Measurements from ENCODE around the gene POLR2J. TPM values are rescaled to one million over a fixed set of nuclear protein-coding genes. Genes with fewer than 3 reads are reported as not detected.
"Not testable (repeated sequence)": the region's sequence is repeated elsewhere in the genome, so short reads cannot be mapped to it uniquely, and the experiment has no call there.

POLR2J gene
- total RNA-seq, 4 donors from 2014 or later: 9.6 to 24.0 (median 18.9) TPM

GRCh38 chr7:102484317-102484716, 5.6 kb upstream of the POLR2J start:
- not testable (repeated sequence) for H3K4me1 ChIP-seq; H3K9me3 ChIP-seq; DNase-seq (ENCODE audit: low spot score in 2 of 2); H3K27ac ChIP-seq; H3K4me3 ChIP-seq; H3K36me3 ChIP-seq; H3K27me3 ChIP-seq
- no CpG with 5 or more reads among the region's 5 CpGs for WGBS, 2 donors

- not testable (repeated sequence) for H3K9me3 ChIP-seq; H3K36me3 ChIP-seq; DNase-seq (ENCODE audit: low spot score in 2 of 2); H3K27ac ChIP-seq; H3K4me3 ChIP-seq; H3K27me3 ChIP-seq; H3K4me1 ChIP-seq
- WGBS, 2 donors: no CpG with 5 or more reads among the region's 10 CpGs
Measured at GRCh38 chr7:102481962-102482361, 3.2 kb upstream of the POLR2J start.

GRCh38 chr7:102479982-102480637, 1.4 kb upstream of the POLR2J start:
- TF ChIP-seq CTCF (IDR thresholded peaks at IDR 0.05): peak in 4 of 5 experiments; percentile 32 to 71 (median 46)
- DNase-seq (ENCODE audit: low spot score in 2 of 2): peak; percentile 10 to 54
- 3 to 10% methylated on average over 8 to 9 of the region's 11 CpGs for WGBS, 2 donors

GRCh38 chr7:102479209-102479584, 475 bp upstream of the POLR2J start:
- H3K36me3 ChIP-seq: not testable (repeated sequence)
- WGBS, 2 donors: 33 to 57% methylated on average over 1 of the region's 10 CpGs

More at GRCh38 chr7:102479982-102480637, 1.4 kb upstream of the POLR2J start:
- not testable (repeated sequence) for H3K9me3 ChIP-seq, H3K4me3 ChIP-seq, H3K27me3 ChIP-seq, H3K27ac ChIP-seq, H3K4me1 ChIP-seq, H3K36me3 ChIP-seq

GRCh38 chr7:102474736-102475435, 3.8 kb downstream of the POLR2J start:
- not testable (repeated sequence) for H3K4me3 ChIP-seq; H3K27me3 ChIP-seq; H3K9me3 ChIP-seq; H3K27ac ChIP-seq; DNase-seq (ENCODE audit: low spot score in 2 of 2); H3K4me1 ChIP-seq
- 80 to 93% methylated on average over 3 to 5 of the region's 19 CpGs for WGBS, 2 donors
- H3K36me3 ChIP-seq: peaks cover 0 to 46% (median 0%) of the 10 kb centered on the region in 3 donors

More at GRCh38 chr7:102479209-102479584, 475 bp upstream of the POLR2J start:
- H3K27ac ChIP-seq; H3K4me1 ChIP-seq; H3K27me3 ChIP-seq; DNase-seq (ENCODE audit: low spot score in 2 of 2); H3K9me3 ChIP-seq; H3K4me3 ChIP-seq: not testable (repeated sequence)

GRCh38 chr7:102474116-102474515, 4.6 kb downstream of the POLR2J start:
- not testable (repeated sequence) for H3K27ac ChIP-seq; H3K9me3 ChIP-seq; H3K4me1 ChIP-seq; H3K4me3 ChIP-seq; H3K27me3 ChIP-seq; DNase-seq (ENCODE audit: low spot score in 2 of 2)
- H3K36me3 ChIP-seq: peaks cover 0 to 54% (median 0%) of the 10 kb centered on the region in 3 donors
- 85 to 88% methylated on average over 3 to 11 of the region's 14 CpGs for WGBS, 2 donors

- H3K9me3 ChIP-seq: no peaks in the 10 kb centered on the region
- H3K36me3 ChIP-seq: peaks cover 0 to 61% (median 0%) of the 10 kb centered on the region in 3 donors
- no peak overlapping the region for H3K4me3 ChIP-seq
- no peak overlapping the region for H3K27ac ChIP-seq
- H3K4me1 ChIP-seq: peaks cover 0 to 8% (median 0%) of the 10 kb centered on the region in 4 donors
- DNase-seq (ENCODE audit: low spot score in 2 of 2): no peak
- TF ChIP-seq POLR2A (IDR thresholded peaks at IDR 0.05) (no peak), EP300 (IDR thresholded peaks at IDR 0.05) (no peak), CTCF (IDR thresholded peaks at IDR 0.05) (no peak)
- no peaks in the 10 kb centered on the region for H3K27me3 ChIP-seq
- 77 to 85% methylated on average over 21 to 22 of the region's 23 CpGs for WGBS, 2 donors
Measured at GRCh38 chr7:102473271-102473991, 5.3 kb downstream of the POLR2J start.
